Daoy (cell line): ENCODE results near the gene NDUFB8. TPM values are rescaled to one million over a fixed set of nuclear protein-coding genes. Genes with fewer than 3 reads are reported as not detected.
A peak's percentile ranks its signal among the peaks of the same experiment; 100 is the strongest.

Source experiments
- DNase-seq: peaks from one replicate; pipeline ENCODE4 v3.0.0-alpha.2; 2015; ENCODE audit warnings: low read depth
- total RNA-seq: library from RNA; depleted of rRNA; stranded (reverse); fragments of >200 nt; shearing (Covaris generic); gene quantifications from 2 replicates; pipeline ENCODE4 v1.2.3, GENCODE V29; 2014

The NDUFB8 gene
- total RNA-seq, 1 experiment from 2014 or later, result 138 TPM

GRCh38 chr10:100506596-100507356 lies 22.9 kb downstream of the NDUFB8 start:
- peak; percentile 40 for DNase-seq

- DNase-seq, result no peak
These were observed 24.5 kb downstream of the NDUFB8 start for GRCh38 chr10:100505164-100505563.

- DNase-seq, result no peak
These were observed 25.6 kb downstream of the NDUFB8 start for GRCh38 chr10:100504096-100504495.

- no peak for DNase-seq
These were observed 26.7 kb downstream of the NDUFB8 start for GRCh38 chr10:100502926-100503494.

GRCh38 chr10:100501423-100501822 lies 28.2 kb downstream of the NDUFB8 start:
- DNase-seq, result no peak

- DNase-seq, result no peak
These were observed 31.6 kb downstream of the NDUFB8 start for GRCh38 chr10:100498059-100498458.

GRCh38 chr10:100496567-100496966 lies 33.1 kb downstream of the NDUFB8 start:
- no peak for DNase-seq

- no peak for DNase-seq
These were observed 39.1 kb downstream of the NDUFB8 start for GRCh38 chr10:100490531-100490930.

GRCh38 chr10:100489396-100489795 lies 40.3 kb downstream of the NDUFB8 start:
- no peak for DNase-seq

- no peak for DNase-seq
These were observed 42.1 kb downstream of the NDUFB8 start for GRCh38 chr10:100487529-100487928.

- DNase-seq, result no peak
These were observed 43.7 kb downstream of the NDUFB8 start for GRCh38 chr10:100485801-100486495.

- no peak for DNase-seq
These were observed 44.3 kb downstream of the NDUFB8 start for GRCh38 chr10:100485366-100485765.

GRCh38 chr10:100483876-100484666 lies 45.6 kb downstream of the NDUFB8 start:
- DNase-seq, result no peak

GRCh38 chr10:100482834-100483185 lies 46.9 kb downstream of the NDUFB8 start:
- no peak for DNase-seq

- DNase-seq, result peak; percentile 64
These were observed 47.4 kb downstream of the NDUFB8 start for GRCh38 chr10:100482181-100482833.

- peak; percentile 80 for DNase-seq
These were observed 48.1 kb downstream of the NDUFB8 start for GRCh38 chr10:100481462-100482081.

GRCh38 chr10:100480002-100480401 lies 49.7 kb downstream of the NDUFB8 start:
- DNase-seq, result no peak

- no peak for DNase-seq
These were observed 50.6 kb downstream of the NDUFB8 start for GRCh38 chr10:100479037-100479436.

- DNase-seq, result no peak
These were observed 51.7 kb downstream of the NDUFB8 start for GRCh38 chr10:100477970-100478369.
